ENCODE results near the gene MTOR.

DNA sequence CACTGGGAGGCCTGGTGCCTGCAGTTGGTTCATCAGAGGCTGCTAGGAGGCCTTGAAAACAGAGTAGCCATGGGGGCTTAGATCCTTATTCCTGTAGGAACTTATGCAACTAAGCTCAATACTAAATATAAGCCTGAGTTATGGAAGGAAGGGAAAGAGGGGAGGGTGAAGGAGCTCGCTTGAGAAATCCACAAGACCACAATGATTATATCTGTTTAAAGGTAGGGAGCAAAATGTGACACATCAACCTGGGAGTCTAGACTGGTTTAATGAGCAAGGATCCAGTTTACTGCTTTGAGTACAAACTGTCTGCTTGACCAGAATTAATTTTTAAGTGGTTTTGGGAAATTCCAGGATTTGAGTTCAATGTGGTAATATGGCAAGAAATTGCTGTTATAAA lies 93.6 kb downstream of the MTOR start:
- TF ChIP-seq, protein P1, sequence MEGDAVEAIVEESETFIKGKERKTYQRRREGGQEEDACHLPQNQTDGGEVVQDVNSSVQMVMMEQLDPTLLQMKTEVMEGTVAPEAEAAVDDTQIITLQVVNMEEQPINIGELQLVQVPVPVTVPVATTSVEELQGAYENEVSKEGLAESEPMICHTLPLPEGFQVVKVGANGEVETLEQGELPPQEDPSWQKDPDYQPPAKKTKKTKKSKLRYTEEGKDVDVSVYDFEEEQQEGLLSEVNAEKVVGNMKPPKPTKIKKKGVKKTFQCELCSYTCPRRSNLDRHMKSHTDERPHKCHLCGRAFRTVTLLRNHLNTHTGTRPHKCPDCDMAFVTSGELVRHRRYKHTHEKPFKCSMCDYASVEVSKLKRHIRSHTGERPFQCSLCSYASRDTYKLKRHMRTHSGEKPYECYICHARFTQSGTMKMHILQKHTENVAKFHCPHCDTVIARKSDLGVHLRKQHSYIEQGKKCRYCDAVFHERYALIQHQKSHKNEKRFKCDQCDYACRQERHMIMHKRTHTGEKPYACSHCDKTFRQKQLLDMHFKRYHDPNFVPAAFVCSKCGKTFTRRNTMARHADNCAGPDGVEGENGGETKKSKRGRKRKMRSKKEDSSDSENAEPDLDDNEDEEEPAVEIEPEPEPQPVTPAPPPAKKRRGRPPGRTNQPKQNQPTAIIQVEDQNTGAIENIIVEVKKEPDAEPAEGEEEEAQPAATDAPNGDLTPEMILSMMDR (IDR thresholded peaks at IDR 0.05; ENCODE audit: extremely low read depth in 1 of 2, insufficient read depth in 1 of 2, low read depth in 1 of 2, low read length in 2 of 2) = no peak
- TF ChIP-seq, protein P2, sequence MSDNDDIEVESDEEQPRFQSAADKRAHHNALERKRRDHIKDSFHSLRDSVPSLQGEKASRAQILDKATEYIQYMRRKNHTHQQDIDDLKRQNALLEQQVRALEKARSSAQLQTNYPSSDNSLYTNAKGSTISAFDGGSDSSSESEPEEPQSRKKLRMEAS (IDR thresholded peaks at IDR 0.05; ENCODE audit: insufficient read depth, insufficient read length) = no peak
- TF ChIP-seq EZH2 (IDR thresholded peaks at IDR 0.05; ENCODE audit: borderline replicate concordance, low read depth, low read length, severe bottlenecking) = no peak
- no peak for TF ChIP-seq MYC (IDR thresholded peaks at IDR 0.05; ENCODE audit: low read depth, low read length)
- TF ChIP-seq POLR2AphosphoS5 (IDR thresholded peaks at IDR 0.05; ENCODE audit: insufficient read depth, low read depth, low read length) = no peak
- no peak for TF ChIP-seq POLR2A (IDR thresholded peaks at IDR 0.05; ENCODE audit: low read depth, low read length)

Measured in endothelial cell of umbilical vein (primary cell).